HG02571 (cell line): ENCODE results near the gene PDF.

Source experiments
- ATAC-seq: cut with Tn5 transposase; IDR thresholded peaks from one replicate; pipeline ENCODE4 v1.9.1; 2021; ENCODE audit warnings: mild to moderate bottlenecking, moderate library complexity; ENCODE audit not compliant: unreplicated experiment

PDF gene

GRCh38 chr16:69286941-69287713 is 43.3 kb downstream of the PDF start:
- ATAC-seq = no peak

DNA sequence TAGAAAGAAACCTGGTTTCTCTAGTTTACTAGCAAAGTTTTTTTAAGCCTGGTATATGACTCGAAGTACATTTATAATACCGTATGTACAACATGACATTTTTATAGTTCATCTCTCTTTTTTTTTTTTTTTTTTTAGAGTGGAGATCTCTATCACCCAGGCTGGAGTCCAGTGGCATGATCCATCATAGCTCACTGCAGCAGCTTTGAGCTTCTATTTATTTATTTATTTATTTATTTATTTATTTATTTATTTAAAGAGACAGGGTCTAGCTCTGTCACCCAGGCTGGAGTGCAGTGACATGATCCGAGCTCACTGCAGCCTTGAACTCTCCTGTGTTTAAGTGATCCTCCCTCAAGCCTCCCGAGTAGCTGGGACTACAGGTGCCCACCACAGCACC is 45.1 kb downstream of the PDF start:
- no peak for ATAC-seq

- no peak for ATAC-seq
These were observed 46.5 kb downstream of the PDF start for GRCh38 chr16:69283851-69284250.

- ATAC-seq = no peak
These were observed 53.0 kb downstream of the PDF start for GRCh38 chr16:69277413-69277812.
